GM18499 (cell line): ENCODE measurements around the gene RUFY1.
"Not testable (repeated sequence)": the region's sequence is repeated elsewhere in the genome, so short reads cannot be mapped to it uniquely, and the experiment has no call there.

ENCODE experiments used
- ATAC-seq: cut with Tn5 transposase; IDR thresholded peaks from one replicate; pipeline ENCODE4 v1.9.1; 2021; ENCODE audit warnings: moderate number of reproducible peaks; ENCODE audit not compliant: insufficient read depth, unreplicated experiment

The RUFY1 gene

GRCh38 chr5:179533907-179534306 is 16.4 kb upstream of the RUFY1 start:
- no peak for ATAC-seq

- ATAC-seq = no peak
Observed at GRCh38 chr5:179534431-179534830, 15.9 kb upstream of the RUFY1 start.

- no peak for ATAC-seq
Observed at GRCh38 chr5:179536676-179537075, 13.7 kb upstream of the RUFY1 start.

- no peak for ATAC-seq
Observed at GRCh38 chr5:179542170-179542569, 8.2 kb upstream of the RUFY1 start.

- ATAC-seq = not testable (repeated sequence)
Observed at GRCh38 chr5:179543275-179543674, 7.1 kb upstream of the RUFY1 start.

GRCh38 chr5:179553006-179553405 is 2.7 kb downstream of the RUFY1 start:
- ATAC-seq = no peak

- ATAC-seq = no peak
Observed at GRCh38 chr5:179553875-179554274, 3.5 kb downstream of the RUFY1 start.

GRCh38 chr5:179554981-179555380 is 4.6 kb downstream of the RUFY1 start:
- no peak for ATAC-seq

GRCh38 chr5:179558261-179558799 is 8.0 kb downstream of the RUFY1 start:
- ATAC-seq = not testable (repeated sequence)

- no peak for ATAC-seq
Observed at GRCh38 chr5:179558932-179559283, 8.6 kb downstream of the RUFY1 start.

- peak; percentile 95 for ATAC-seq
Observed at GRCh38 chr5:179559284-179560252, 9.2 kb downstream of the RUFY1 start.

- ATAC-seq = no peak
Observed at GRCh38 chr5:179564526-179564925, 14.2 kb downstream of the RUFY1 start.

GRCh38 chr5:179568721-179569120 is 18.4 kb downstream of the RUFY1 start:
- no peak for ATAC-seq

- ATAC-seq = no peak
Observed at GRCh38 chr5:179572386-179572785, 22.0 kb downstream of the RUFY1 start.

GRCh38 chr5:179577286-179577960 is 27.1 kb downstream of the RUFY1 start:
- no peak for ATAC-seq

- no peak for ATAC-seq
Observed at GRCh38 chr5:179585941-179586401, 35.6 kb downstream of the RUFY1 start.

- ATAC-seq = no peak
Observed at GRCh38 chr5:179588166-179588565, 37.8 kb downstream of the RUFY1 start.

- no peak for ATAC-seq
Observed at GRCh38 chr5:179595916-179596315, 45.6 kb downstream of the RUFY1 start.

GRCh38 chr5:179596421-179596820 is 46.1 kb downstream of the RUFY1 start:
- ATAC-seq = no peak

GRCh38 chr5:179599100-179599499 is 48.7 kb downstream of the RUFY1 start:
- no peak for ATAC-seq

- ATAC-seq = no peak
Observed at GRCh38 chr5:179599566-179599965, 49.2 kb downstream of the RUFY1 start.
